WTC11 (cell line): ENCODE results near the gene SMYD5. TPM values are rescaled to one million over a fixed set of nuclear protein-coding genes. Genes with fewer than 3 reads are reported as not detected.

Experiments used
- ATAC-seq: fragments of 200-7000 bp; cut with Tn5 transposase; 2 replicates; pipeline ENCODE4 v1.10.0; 2021; ENCODE audit warnings: mild to moderate bottlenecking, moderate library complexity
- CTCF ChIA-PET: fragments of 300-600 bp; sonication (Branson Sonifier 250); formaldehyde crosslinking; loops from one replicate; lab custom pipeline; 2021; ENCODE audit warnings: antibody characterized with exemption; lab: Charles Lee
- POLR2A ChIA-PET: fragments of 350-600 bp; sonication (Branson Sonifier 250); formaldehyde crosslinking; loops from one replicate; lab custom pipeline; 2021; ENCODE audit warnings: antibody characterized with exemption; lab: Charles Lee
- DNase-seq: peaks from one replicate; pipeline ENCODE4 v3.0.0; 2021; ENCODE audit warnings: low spot score
- H3K27ac Mint-ChIP-seq: 2 replicates; pipeline ENCODE4 v1.8.0; 2021; ENCODE audit warnings: mixed read lengths
- H3K27me3 Mint-ChIP-seq: 2 replicates; pipeline ENCODE4 v1.8.0; 2021; ENCODE audit warnings: low read depth, mild to moderate bottlenecking, moderate library complexity, mixed read lengths
- H3K36me3 Mint-ChIP-seq: 2 replicates; pipeline ENCODE4 v1.8.0; 2021; ENCODE audit warnings: mixed read lengths
- H3K4me1 Mint-ChIP-seq: 2 replicates; pipeline ENCODE4 v1.8.0; 2022; ENCODE audit warnings: mixed read lengths
- H3K4me3 Mint-ChIP-seq: 2 replicates; pipeline ENCODE4 v1.8.0; 2021; ENCODE audit warnings: mild to moderate bottlenecking, moderate library complexity, mixed read lengths
- H3K9me3 Mint-ChIP-seq: 2 replicates; pipeline ENCODE4 v1.8.0; 2021; ENCODE audit warnings: mixed read lengths
- CBFB ChIP-seq: sonication (generic); formaldehyde crosslinking; IDR thresholded peaks from 2 replicates; pipeline ENCODE4 v1.8.1; 2022; ENCODE audit warnings: mild to moderate bottlenecking, low read depth, missing genetic modification reagents
- CREM ChIP-seq: sonication (generic); formaldehyde crosslinking; IDR thresholded peaks from 2 replicates; pipeline ENCODE4 v1.8.1; 2022; ENCODE audit warnings: mild to moderate bottlenecking, missing genetic modification reagents, moderate library complexity
- EMX1 ChIP-seq: fragments of 250-450 bp; sonication (Bioruptor Pico); IDR thresholded peaks from 2 replicates; pipeline ENCODE4 v1.8.0; 2021; ENCODE audit warnings: mild to moderate bottlenecking
- OVOL2 ChIP-seq: fragments of 250-450 bp; sonication (Bioruptor Pico); IDR thresholded peaks from 2 replicates; pipeline ENCODE4 v1.9.0; 2021; ENCODE audit warnings: mild to moderate bottlenecking, borderline replicate concordance
- SMAD4 ChIP-seq: sonication (generic); formaldehyde crosslinking; IDR thresholded peaks from 2 replicates; pipeline ENCODE4 v1.8.0; 2022; ENCODE audit warnings: mild to moderate bottlenecking, missing genetic modification reagents
- ZNF121 ChIP-seq: sonication (generic); formaldehyde crosslinking; IDR thresholded peaks from 2 replicates; pipeline ENCODE4 v1.8.0; 2023; ENCODE audit warnings: missing genetic modification reagents
- ZNF219 ChIP-seq: sonication (generic); formaldehyde crosslinking; IDR thresholded peaks from 2 replicates; pipeline ENCODE4 v1.8.0; 2023; ENCODE audit warnings: missing genetic modification reagents, mild to moderate bottlenecking, borderline replicate concordance
- ZNF671 ChIP-seq: fragments of 250-450 bp; sonication (Bioruptor Pico); IDR thresholded peaks from 2 replicates; pipeline ENCODE4 v1.8.0; 2021; ENCODE audit warnings: mild to moderate bottlenecking
- total RNA-seq: library from RNA; stranded (reverse); gene quantifications from 3 replicates; pipeline ENCODE4 v1.2.3, GENCODE V29; 2021
- TF ChIP-seq, protein P1 (sequence below): fragments of 250-450 bp; sonication (Bioruptor Pico); IDR thresholded peaks from 2 replicates; pipeline ENCODE4 v1.9.0; 2021; ENCODE audit warnings: mild to moderate bottlenecking, borderline replicate concordance
- TF ChIP-seq, protein P2 (sequence below): sonication (generic); formaldehyde crosslinking; IDR thresholded peaks from 2 replicates; pipeline ENCODE4 v1.8.0; 2023; ENCODE audit warnings: missing genetic modification reagents, mild to moderate bottlenecking, borderline replicate concordance
- TF ChIP-seq, protein P3 (sequence below): sonication (generic); formaldehyde crosslinking; IDR thresholded peaks from 2 replicates; pipeline ENCODE4 v1.8.1; 2022; ENCODE audit warnings: low read depth, mild to moderate bottlenecking, moderate library complexity, missing genetic modification reagents, borderline replicate concordance
- TF ChIP-seq, protein P4 (sequence below): sonication (generic); formaldehyde crosslinking; IDR thresholded peaks from 2 replicates; pipeline ENCODE4 v1.8.1; 2023; ENCODE audit warnings: mild to moderate bottlenecking, missing genetic modification reagents

SMYD5 gene
- total RNA-seq, 1 experiment from 2014 or later = 46.7 TPM

DNA sequence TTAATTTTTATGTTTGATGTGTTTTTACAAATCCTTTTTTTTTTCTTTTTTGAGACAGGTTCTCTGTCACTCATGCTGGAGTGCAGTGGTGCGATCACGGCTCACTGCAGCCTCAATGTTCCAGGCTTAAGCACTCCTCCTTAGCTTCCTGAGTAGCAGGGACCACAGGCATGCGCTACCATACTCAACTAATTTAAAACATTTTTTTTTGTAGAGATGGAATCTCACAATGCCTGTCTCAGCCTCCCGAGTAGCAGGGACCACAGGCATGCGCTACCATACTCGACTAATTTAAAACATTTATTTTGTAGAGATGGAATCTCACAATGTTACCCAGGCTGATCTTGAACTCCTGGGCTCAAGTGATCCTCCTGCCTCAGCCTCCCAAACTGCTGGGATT is 8.4 kb upstream of the SMYD5 start:
- Mint-ChIP-seq H3K4me1 (peaks cover 8% of the 10 kb centered on the region), H3K27ac (no peak overlapping the region), H3K36me3 (no peaks in the 10 kb centered on the region), H3K27me3 (peaks cover 74% of the 10 kb centered on the region), H3K9me3 (no peaks in the 10 kb centered on the region), H3K4me3 (no peak overlapping the region)
- TF ChIP-seq SMAD4 (CRISPR knock-in tag) (no peak), ZNF219 (CRISPR knock-in tag) (no peak), OVOL2 (no peak), ZNF671 (CRISPR knock-in tag) (no peak), ZNF121 (no peak), CREM (CRISPR knock-in tag) (no peak), CBFB (CRISPR knock-in tag) (no peak)
- TF ChIP-seq, protein P1, sequence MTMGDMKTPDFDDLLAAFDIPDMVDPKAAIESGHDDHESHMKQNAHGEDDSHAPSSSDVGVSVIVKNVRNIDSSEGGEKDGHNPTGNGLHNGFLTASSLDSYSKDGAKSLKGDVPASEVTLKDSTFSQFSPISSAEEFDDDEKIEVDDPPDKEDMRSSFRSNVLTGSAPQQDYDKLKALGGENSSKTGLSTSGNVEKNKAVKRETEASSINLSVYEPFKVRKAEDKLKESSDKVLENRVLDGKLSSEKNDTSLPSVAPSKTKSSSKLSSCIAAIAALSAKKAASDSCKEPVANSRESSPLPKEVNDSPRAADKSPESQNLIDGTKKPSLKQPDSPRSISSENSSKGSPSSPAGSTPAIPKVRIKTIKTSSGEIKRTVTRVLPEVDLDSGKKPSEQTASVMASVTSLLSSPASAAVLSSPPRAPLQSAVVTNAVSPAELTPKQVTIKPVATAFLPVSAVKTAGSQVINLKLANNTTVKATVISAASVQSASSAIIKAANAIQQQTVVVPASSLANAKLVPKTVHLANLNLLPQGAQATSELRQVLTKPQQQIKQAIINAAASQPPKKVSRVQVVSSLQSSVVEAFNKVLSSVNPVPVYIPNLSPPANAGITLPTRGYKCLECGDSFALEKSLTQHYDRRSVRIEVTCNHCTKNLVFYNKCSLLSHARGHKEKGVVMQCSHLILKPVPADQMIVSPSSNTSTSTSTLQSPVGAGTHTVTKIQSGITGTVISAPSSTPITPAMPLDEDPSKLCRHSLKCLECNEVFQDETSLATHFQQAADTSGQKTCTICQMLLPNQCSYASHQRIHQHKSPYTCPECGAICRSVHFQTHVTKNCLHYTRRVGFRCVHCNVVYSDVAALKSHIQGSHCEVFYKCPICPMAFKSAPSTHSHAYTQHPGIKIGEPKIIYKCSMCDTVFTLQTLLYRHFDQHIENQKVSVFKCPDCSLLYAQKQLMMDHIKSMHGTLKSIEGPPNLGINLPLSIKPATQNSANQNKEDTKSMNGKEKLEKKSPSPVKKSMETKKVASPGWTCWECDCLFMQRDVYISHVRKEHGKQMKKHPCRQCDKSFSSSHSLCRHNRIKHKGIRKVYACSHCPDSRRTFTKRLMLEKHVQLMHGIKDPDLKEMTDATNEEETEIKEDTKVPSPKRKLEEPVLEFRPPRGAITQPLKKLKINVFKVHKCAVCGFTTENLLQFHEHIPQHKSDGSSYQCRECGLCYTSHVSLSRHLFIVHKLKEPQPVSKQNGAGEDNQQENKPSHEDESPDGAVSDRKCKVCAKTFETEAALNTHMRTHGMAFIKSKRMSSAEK (CRISPR knock-in tag) = no peak
- TF ChIP-seq, protein P2, sequence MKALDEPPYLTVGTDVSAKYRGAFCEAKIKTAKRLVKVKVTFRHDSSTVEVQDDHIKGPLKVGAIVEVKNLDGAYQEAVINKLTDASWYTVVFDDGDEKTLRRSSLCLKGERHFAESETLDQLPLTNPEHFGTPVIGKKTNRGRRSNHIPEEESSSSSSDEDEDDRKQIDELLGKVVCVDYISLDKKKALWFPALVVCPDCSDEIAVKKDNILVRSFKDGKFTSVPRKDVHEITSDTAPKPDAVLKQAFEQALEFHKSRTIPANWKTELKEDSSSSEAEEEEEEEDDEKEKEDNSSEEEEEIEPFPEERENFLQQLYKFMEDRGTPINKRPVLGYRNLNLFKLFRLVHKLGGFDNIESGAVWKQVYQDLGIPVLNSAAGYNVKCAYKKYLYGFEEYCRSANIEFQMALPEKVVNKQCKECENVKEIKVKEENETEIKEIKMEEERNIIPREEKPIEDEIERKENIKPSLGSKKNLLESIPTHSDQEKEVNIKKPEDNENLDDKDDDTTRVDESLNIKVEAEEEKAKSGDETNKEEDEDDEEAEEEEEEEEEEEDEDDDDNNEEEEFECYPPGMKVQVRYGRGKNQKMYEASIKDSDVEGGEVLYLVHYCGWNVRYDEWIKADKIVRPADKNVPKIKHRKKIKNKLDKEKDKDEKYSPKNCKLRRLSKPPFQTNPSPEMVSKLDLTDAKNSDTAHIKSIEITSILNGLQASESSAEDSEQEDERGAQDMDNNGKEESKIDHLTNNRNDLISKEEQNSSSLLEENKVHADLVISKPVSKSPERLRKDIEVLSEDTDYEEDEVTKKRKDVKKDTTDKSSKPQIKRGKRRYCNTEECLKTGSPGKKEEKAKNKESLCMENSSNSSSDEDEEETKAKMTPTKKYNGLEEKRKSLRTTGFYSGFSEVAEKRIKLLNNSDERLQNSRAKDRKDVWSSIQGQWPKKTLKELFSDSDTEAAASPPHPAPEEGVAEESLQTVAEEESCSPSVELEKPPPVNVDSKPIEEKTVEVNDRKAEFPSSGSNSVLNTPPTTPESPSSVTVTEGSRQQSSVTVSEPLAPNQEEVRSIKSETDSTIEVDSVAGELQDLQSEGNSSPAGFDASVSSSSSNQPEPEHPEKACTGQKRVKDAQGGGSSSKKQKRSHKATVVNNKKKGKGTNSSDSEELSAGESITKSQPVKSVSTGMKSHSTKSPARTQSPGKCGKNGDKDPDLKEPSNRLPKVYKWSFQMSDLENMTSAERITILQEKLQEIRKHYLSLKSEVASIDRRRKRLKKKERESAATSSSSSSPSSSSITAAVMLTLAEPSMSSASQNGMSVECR (CRISPR knock-in tag) = no peak
- TF ChIP-seq, protein P3, sequence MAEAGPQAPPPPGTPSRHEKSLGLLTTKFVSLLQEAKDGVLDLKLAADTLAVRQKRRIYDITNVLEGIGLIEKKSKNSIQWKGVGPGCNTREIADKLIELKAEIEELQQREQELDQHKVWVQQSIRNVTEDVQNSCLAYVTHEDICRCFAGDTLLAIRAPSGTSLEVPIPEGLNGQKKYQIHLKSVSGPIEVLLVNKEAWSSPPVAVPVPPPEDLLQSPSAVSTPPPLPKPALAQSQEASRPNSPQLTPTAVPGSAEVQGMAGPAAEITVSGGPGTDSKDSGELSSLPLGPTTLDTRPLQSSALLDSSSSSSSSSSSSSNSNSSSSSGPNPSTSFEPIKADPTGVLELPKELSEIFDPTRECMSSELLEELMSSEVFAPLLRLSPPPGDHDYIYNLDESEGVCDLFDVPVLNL (CRISPR knock-in tag) = no peak
- CTCF ChIA-PET = interaction anchor here (9.8 kb wide), 1 partner anchor 29 kb away, joined by 179 read pairs; no protein-coding TSS in a partner anchor
- POLR2A ChIA-PET = no interaction called here
- ATAC-seq (no peak), DNase-seq (no peak)

DNA sequence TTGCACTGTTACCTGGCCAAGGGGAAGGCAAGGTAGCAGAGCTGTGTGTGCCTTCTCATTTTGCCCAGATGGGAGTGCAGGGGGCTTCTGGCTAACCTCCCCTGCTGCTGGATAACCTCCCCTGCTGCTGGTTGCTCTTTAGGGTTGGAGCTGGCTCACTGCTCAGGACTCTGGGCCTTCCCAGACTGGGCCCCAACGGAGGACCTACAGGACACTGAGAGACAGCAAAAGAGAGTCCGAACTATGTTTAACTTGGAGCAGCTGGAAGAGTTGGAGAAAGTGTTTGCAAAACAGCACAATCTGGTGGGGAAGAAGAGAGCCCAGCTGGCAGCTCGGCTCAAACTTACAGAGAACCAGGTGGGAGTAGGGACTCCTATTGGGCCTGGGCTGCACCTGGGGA is 5.8 kb upstream of the SMYD5 start:
- ChIA-PET CTCF (interaction anchor here (0.8 to 9.8 kb wide), 3 partner anchors 32 to 315 kb away, joined by 3 to 179 read pairs (median 5); no protein-coding TSS in a partner anchor), POLR2A (no interaction called here)
- Mint-ChIP-seq H3K36me3 (no peaks in the 10 kb centered on the region), H3K27me3 (peaks cover 52% of the 10 kb centered on the region), H3K4me1 (peaks cover 9% of the 10 kb centered on the region), H3K27ac (no peak overlapping the region), H3K4me3 (no peak overlapping the region), H3K9me3 (no peaks in the 10 kb centered on the region)
- ATAC-seq (no peak), DNase-seq (no peak)
- no peak for TF ChIP-seq EMX1 (CRISPR knock-in tag)
- TF ChIP-seq, protein P4, sequence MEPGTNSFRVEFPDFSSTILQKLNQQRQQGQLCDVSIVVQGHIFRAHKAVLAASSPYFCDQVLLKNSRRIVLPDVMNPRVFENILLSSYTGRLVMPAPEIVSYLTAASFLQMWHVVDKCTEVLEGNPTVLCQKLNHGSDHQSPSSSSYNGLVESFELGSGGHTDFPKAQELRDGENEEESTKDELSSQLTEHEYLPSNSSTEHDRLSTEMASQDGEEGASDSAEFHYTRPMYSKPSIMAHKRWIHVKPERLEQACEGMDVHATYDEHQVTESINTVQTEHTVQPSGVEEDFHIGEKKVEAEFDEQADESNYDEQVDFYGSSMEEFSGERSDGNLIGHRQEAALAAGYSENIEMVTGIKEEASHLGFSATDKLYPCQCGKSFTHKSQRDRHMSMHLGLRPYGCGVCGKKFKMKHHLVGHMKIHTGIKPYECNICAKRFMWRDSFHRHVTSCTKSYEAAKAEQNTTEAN = no peak
